Measurements from ENCODE around the gene ETV4.

DNA sequence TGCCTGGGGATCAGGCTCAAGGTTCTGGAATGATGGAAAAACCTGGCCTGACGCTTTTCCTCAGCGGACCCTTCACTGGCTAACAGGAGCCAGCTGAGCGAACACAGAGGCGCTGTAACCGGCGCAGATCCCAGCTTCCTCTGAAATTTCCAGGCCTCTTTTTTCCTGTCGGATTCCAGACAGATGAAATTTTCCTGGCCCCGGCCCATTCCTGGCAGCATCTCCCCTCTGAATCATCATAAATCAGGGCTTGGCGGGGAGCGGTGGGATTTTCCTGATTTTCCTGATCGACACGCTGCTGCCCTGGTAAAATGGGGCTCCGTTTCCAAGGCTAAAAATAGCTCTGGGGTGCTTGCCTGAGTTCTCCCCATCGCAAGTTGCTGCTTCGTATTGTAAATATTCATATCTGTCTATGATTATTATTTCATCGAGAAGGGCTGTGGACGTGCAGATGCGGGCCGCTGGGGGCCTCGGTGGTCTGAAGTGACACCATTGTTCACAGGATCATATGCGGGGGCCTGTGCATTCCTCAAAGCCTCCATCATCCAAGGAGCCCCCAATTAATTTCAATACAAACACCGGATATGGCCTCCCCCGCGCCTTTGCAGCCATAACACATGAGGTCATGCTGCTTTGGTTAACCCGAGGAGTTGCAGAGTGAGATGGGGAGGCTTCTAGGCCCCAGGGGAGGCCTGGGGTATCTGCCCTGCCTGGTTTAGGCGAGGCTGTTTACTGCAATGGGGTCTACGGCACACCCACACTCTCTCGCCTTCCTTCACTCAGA lies 45.8 kb upstream of the ETV4 start:
- TF ChIP-seq, protein P1, sequence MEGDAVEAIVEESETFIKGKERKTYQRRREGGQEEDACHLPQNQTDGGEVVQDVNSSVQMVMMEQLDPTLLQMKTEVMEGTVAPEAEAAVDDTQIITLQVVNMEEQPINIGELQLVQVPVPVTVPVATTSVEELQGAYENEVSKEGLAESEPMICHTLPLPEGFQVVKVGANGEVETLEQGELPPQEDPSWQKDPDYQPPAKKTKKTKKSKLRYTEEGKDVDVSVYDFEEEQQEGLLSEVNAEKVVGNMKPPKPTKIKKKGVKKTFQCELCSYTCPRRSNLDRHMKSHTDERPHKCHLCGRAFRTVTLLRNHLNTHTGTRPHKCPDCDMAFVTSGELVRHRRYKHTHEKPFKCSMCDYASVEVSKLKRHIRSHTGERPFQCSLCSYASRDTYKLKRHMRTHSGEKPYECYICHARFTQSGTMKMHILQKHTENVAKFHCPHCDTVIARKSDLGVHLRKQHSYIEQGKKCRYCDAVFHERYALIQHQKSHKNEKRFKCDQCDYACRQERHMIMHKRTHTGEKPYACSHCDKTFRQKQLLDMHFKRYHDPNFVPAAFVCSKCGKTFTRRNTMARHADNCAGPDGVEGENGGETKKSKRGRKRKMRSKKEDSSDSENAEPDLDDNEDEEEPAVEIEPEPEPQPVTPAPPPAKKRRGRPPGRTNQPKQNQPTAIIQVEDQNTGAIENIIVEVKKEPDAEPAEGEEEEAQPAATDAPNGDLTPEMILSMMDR (IDR thresholded peaks at IDR 0.05; ENCODE audit: poor library complexity) = no peak
- TF ChIP-seq EZH2phosphoT487 (IDR thresholded peaks at IDR 0.05; ENCODE audit: low read depth, severe bottlenecking, unreplicated experiment) (no peak), EZH2 (IDR thresholded peaks at IDR 0.05; ENCODE audit: borderline replicate concordance) (no peak)
